Tibial artery (tissue), 4 donors: Measurements from ENCODE around the gene SMCHD1.
"Not testable (repeated sequence)": the region's sequence is repeated elsewhere in the genome, so short reads cannot be mapped to it uniquely, and the experiment has no call there.

Source experiments
- DNase-seq, 2 donors: peaks; one replicate each; pipeline ENCODE4 v3.0.0-alpha.2; 2019
- H3K27ac ChIP-seq, 2 donors: fragments of 200-600 bp; sonication (generic) in 1 of 2; 1 replicate in 1 of 2; 2 replicates in 1 of 2; pipeline ENCODE4 v1.5.1; 2018 to 2019; ENCODE audit warnings: mild to moderate bottlenecking in 1 of 2
- H3K27me3 ChIP-seq, 2 donors: fragments of 200-600 bp; sonication (generic) in 1 of 2; one replicate each; pipeline versions ENCODE4 v1.5.1 to v1.6.0; 2016 to 2019
- H3K36me3 ChIP-seq, 3 donors: fragments of 200-600 bp; sonication (generic) in 2 of 3; one replicate each; pipeline ENCODE4 v1.5.1; 2016 to 2019; ENCODE audit warnings: mild to moderate bottlenecking in 2 of 3
- H3K4me1 ChIP-seq, 4 donors: fragments of 200-600 bp; sonication (generic) in 2 of 4; 1 replicate in 3 of 4; 2 replicates in 1 of 4; pipeline ENCODE4 v1.5.1; 2016 to 2019
- H3K4me3 ChIP-seq, 2 donors: fragments of 200-600 bp; sonication (generic) in 1 of 2; 1 replicate in 1 of 2; 2 replicates in 1 of 2; pipeline ENCODE4 v1.5.1; 2018 to 2019; ENCODE audit warnings: mild to moderate bottlenecking in 2 of 2
- H3K9me3 ChIP-seq, 3 donors: fragments of 200-600 bp; sonication (generic) in 1 of 3; one replicate each; pipeline ENCODE4 v1.5.1; 2016 to 2019
- CTCF ChIP-seq, 2 experiments: fragments of 200-600 bp in 1 of 2; fragments of 450-650 bp in 1 of 2; IDR thresholded peaks; one replicate each; pipeline ENCODE4 v1.5.1; 2017 to 2019; ENCODE audit warnings: antibody characterized with exemption in 2 of 2, mild to moderate bottlenecking in 1 of 2, moderate library complexity in 1 of 2
- intact Hi-C: fragments of 100-400 bp; cut with DNase I; formaldehyde crosslinking; loops from one replicate; pipeline ENCODE4 v1.15.0; 2023; ENCODE audit warnings: low total_unique reads

Gene SMCHD1

GRCh38 chr18:2657788-2658458 lies 2.4 kb downstream of the SMCHD1 start:
- Histone ChIP-seq H3K27me3 (no peaks in the 10 kb centered on the region), H3K4me1 (peaks cover 0 to 33% (median 14%) of the 10 kb centered on the region in 4 donors), H3K36me3 (no peaks in the 10 kb centered on the region), H3K27ac (peak overlapping the region; percentile 21 to 98), H3K4me3 (peak overlapping the region; percentile 83 to 94), H3K9me3 (no peaks in the 10 kb centered on the region)
- TF ChIP-seq CTCF (IDR thresholded peaks at IDR 0.05), result no peak
- DNase-seq, result no peak
- intact Hi-C loops, result no loop called here

- peaks cover 0 to 53% (median 18%) of the 10 kb centered on the region in 4 donors for H3K4me1 ChIP-seq
- intact Hi-C loops, result not testable (repeated sequence)
These were observed 5.3 kb downstream of the SMCHD1 start for GRCh38 chr18:2660849-2661248.

GRCh38 chr18:2662288-2662687 lies 6.8 kb downstream of the SMCHD1 start:
- peaks cover 0 to 50% (median 18%) of the 10 kb centered on the region in 4 donors for H3K4me1 ChIP-seq
- H3K4me3 ChIP-seq, H3K27ac ChIP-seq, H3K9me3 ChIP-seq, DNase-seq, H3K36me3 ChIP-seq, H3K27me3 ChIP-seq, intact Hi-C loops: not testable (repeated sequence)

More at GRCh38 chr18:2660849-2661248, 5.3 kb downstream of the SMCHD1 start:
- not testable (repeated sequence) for DNase-seq, H3K4me3 ChIP-seq, H3K9me3 ChIP-seq, H3K27me3 ChIP-seq, H3K27ac ChIP-seq, H3K36me3 ChIP-seq

GRCh38 chr18:2662990-2663389 lies 7.5 kb downstream of the SMCHD1 start:
- no peak for DNase-seq
- Histone ChIP-seq H3K9me3 (no peaks in the 10 kb centered on the region), H3K4me1 (peaks cover 0 to 42% (median 18%) of the 10 kb centered on the region in 4 donors), H3K27me3 (no peaks in the 10 kb centered on the region), H3K36me3 (peaks cover 11 to 16% (median 12%) of the 10 kb centered on the region in 3 donors), H3K4me3 (no peak overlapping the region), H3K27ac (no peak overlapping the region)
- intact Hi-C loops, result no loop called here
- no peak for TF ChIP-seq CTCF (IDR thresholded peaks at IDR 0.05)

- no peak for TF ChIP-seq CTCF (IDR thresholded peaks at IDR 0.05)
- Histone ChIP-seq H3K4me1 (no peaks in the 10 kb centered on the region), H3K27me3 (no peaks in the 10 kb centered on the region), H3K27ac (no peak overlapping the region), H3K9me3 (no peaks in the 10 kb centered on the region), H3K4me3 (no peak overlapping the region), H3K36me3 (peaks cover 65 to 79% (median 74%) of the 10 kb centered on the region in 3 donors)
- DNase-seq, result no peak
- intact Hi-C loops, result no loop called here
These were observed 16.9 kb downstream of the SMCHD1 start for GRCh38 chr18:2672410-2672809.

- no peak for TF ChIP-seq CTCF (IDR thresholded peaks at IDR 0.05)
- no peak overlapping the region for H3K27ac ChIP-seq
- no peaks in the 10 kb centered on the region for H3K9me3 ChIP-seq
- no peaks in the 10 kb centered on the region for H3K27me3 ChIP-seq
- H3K4me3 ChIP-seq, result no peak overlapping the region
- H3K4me1 ChIP-seq, result no peaks in the 10 kb centered on the region
- no peak for DNase-seq
- H3K36me3 ChIP-seq, result peaks cover 65 to 74% (median 71%) of the 10 kb centered on the region in 3 donors
- intact Hi-C loops, result no loop called here
These were observed 17.3 kb downstream of the SMCHD1 start for GRCh38 chr18:2672872-2673271.

- H3K4me1 ChIP-seq, intact Hi-C loops, H3K27ac ChIP-seq, H3K9me3 ChIP-seq, DNase-seq, H3K27me3 ChIP-seq, H3K4me3 ChIP-seq: not testable (repeated sequence)
- peaks cover 18 to 30% (median 23%) of the 10 kb centered on the region in 3 donors for H3K36me3 ChIP-seq
These were observed 23.4 kb downstream of the SMCHD1 start for GRCh38 chr18:2678933-2679332.
